ENCODE measurements around the gene SLC25A25.
A peak's percentile ranks its signal among the peaks of the same experiment; 100 is the strongest.
"Not testable (repeated sequence)": the region's sequence is repeated elsewhere in the genome, so short reads cannot be mapped to it uniquely, and the experiment has no call there.

The SLC25A25 gene

DNA sequence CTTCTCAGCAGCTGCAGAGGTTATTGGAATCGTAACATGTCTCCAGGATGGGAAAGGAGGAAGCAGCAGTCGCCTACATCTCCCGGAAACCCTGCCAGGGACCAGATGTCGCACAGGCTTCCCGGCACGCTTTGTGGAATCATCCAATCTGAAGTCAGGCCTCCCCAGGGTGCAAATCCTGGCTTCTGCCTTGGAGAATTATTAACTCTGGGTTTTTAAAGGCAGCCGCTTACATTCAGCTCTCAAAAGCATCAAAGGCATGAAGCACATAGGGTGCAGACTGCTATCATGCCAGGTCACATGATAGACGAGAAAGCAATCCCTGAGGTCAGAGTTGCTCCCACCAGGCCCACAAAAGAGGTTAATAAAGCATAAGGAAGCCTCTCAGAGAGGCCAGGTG lies 64.1 kb downstream of the SLC25A25 start:
- H3K4me3 ChIP-seq (ENCODE audit: low read length); DNase-seq (ENCODE audit: low read depth, low spot score): not testable (repeated sequence)

DNA sequence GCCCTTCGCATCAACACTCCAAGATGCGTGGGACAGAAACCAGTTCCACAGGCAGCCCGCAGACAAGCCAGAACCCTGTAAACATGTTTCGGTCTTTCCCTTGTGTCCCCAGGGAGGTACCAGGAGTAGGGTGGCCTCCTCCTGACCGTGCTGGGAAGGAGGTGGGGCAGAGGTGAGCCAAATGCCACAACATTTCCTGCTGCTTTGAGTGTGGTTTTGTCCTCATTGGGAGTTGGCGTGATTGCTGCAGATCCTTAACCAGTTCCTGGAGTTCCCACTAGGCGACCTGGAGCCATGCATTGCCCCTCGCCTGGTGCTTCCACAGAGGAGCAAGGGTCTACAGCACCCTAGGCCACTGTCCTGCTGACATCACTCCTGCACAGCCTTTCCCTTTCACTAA lies 67.5 kb downstream of the SLC25A25 start:
- not testable (repeated sequence) for DNase-seq (ENCODE audit: low read depth, low spot score); H3K4me3 ChIP-seq (ENCODE audit: low read length)

DNA sequence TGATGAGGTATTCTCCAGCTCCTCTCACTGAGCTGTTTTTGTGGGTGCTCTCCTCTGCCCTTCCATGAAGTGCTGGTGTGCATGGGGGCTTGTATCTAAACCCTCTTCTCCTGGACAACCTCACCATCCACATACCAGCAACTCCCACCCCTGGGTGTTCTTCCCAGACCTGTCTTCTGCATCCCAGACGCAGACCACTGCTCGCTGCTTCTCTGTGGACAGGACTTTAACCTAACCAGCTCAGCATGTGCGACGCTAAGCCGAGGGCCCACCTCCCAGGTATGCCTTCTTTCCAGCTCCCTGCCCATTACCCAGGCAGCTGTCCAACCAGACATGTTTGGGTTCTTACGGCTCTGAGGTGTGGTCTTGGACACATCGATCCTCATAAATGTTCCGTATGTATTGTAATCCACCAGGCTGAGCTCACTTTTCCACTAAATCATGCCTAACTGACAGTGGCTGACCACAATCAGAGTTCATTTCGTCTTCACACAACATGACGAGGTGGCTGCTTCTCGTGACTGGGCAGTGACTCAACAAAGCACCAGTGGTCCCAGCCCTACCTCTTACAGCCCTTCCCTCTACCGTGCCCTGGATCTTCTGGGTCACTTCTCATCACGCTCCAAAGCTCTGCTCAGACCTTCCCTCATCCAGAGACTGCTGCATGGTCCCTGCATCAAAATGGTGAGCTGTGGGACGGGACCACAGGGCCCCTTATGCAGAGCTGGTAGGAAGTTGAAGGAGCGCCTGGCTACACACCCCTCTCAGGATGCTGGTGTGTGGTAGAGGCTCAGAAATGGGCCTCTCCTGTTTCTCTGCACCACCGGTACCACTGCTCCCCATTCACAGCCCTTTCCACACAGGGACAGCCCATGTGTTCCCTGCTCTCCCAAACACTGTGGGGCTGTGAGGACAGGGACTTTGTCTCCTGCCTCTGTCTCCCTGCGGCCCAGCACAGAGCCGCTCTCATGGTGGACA lies 69.1 kb downstream of the SLC25A25 start:
- no peak for DNase-seq (ENCODE audit: low read depth, low spot score)
- H3K4me3 ChIP-seq (ENCODE audit: low read length): no peak overlapping the region

DNA sequence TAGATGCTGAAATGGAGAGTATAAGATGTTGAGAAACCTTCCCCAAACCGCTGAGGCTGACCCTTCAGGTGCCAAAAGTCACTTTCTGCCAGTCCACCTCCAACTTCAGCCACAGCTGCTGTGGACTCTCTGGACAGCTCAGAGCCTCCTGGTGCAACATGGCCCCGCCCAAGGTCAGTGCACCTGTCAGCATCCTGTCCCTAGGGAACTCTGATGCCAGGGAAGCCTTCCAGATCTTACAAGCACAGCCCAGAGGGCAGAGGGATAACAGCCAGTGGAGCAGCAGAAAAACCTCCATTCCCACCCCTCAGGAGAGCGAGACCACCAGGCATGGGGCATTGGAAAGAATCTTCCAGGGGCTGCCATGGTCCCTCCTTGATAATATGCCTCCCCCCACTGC lies 70.0 kb downstream of the SLC25A25 start:
- DNase-seq (ENCODE audit: low read depth, low spot score): no peak
- H3K4me3 ChIP-seq (ENCODE audit: low read length): no peak overlapping the region

DNA sequence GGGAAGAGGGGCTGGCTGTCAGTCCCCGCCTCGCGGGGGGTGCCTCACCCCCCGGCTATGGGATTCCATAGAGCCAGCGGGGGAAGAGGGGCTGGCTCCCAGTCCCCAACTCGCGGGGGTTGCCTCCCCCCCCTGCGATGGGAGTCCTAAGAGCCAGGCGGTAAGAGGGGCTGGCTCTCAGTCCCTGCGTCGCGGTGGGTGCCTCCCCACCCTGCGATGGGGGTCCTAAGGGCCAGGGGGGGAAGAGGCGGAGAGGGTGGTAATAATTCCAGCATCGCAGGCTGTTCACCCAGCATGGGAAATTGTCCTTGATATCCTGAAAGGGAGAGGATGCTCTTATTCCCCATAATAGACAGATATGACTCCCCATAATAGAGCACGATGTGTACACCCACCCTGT lies 71.6 kb downstream of the SLC25A25 start:
- H3K4me3 ChIP-seq (ENCODE audit: low read length): no peak overlapping the region
- DNase-seq (ENCODE audit: low read depth, low spot score): no peak

DNA sequence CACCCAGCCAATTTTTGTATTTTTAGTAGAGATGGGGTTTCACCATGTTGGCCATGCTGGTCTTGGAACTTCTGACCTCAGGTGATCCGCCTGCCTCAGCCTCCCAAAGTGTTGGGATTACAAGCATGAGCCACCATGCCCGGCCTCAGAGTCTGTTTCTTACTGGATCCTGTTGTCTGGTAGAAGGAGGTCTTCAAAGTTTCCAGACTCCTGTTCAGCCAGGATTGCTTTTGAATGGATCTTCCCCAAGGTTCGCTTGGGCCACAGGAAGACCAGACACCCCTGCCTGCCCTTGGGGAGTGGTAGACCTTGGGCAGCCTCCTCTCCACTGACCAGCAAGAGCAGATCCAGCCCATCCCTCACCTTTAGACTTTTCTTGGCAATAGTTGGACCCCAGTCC lies 73.6 kb downstream of the SLC25A25 start:
- H3K4me3 ChIP-seq (ENCODE audit: low read length): no peak overlapping the region
- no peak for DNase-seq (ENCODE audit: low read depth, low spot score)

DNA sequence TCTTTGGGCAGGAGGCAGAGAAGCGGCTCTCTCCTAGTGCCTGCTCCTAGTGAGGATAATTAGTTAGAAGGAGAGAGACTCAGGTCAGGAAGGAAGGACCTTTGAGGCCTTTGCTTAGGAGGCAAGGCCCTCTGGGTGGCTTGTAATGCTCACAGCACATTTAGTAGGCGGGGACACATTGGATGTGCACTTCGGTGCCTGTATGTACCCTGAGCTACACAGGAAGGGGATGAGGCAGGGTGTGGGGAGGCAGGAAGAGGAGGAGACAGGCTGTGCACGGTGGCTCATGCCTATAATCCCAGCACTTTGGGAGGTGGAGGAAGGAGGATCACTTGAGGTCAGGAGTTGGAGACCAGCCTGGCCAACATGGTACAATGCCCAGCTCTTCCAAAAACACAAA lies 74.0 kb downstream of the SLC25A25 start:
- peak overlapping the region; percentile 5; the same call in 1 of the 2 replicates for H3K4me3 ChIP-seq (ENCODE audit: low read length)
- peak; percentile 70 for DNase-seq (ENCODE audit: low read depth, low spot score)

DNA sequence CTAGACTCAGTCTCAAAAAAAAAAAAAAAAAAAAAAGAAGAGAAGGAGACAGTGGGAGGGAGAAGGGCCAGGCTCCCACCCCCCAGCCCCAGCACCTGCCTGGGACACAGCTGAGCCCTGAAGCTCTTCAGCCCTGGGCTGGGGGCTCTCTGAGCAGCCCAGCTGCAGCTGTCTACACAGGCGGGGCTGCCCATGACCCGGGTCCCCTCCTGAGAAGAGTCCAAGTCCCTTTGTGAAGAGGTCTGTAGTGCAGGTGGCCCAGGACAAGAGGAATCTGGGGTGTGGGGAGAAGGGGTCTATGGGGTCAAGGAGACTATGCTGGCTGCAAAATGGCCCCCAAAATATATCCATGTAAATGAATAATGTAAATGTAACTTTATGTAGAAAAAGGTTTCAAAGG lies 74.6 kb downstream of the SLC25A25 start:
- no peak overlapping the region for H3K4me3 ChIP-seq (ENCODE audit: low read length)
- DNase-seq (ENCODE audit: low read depth, low spot score): no peak

DNA sequence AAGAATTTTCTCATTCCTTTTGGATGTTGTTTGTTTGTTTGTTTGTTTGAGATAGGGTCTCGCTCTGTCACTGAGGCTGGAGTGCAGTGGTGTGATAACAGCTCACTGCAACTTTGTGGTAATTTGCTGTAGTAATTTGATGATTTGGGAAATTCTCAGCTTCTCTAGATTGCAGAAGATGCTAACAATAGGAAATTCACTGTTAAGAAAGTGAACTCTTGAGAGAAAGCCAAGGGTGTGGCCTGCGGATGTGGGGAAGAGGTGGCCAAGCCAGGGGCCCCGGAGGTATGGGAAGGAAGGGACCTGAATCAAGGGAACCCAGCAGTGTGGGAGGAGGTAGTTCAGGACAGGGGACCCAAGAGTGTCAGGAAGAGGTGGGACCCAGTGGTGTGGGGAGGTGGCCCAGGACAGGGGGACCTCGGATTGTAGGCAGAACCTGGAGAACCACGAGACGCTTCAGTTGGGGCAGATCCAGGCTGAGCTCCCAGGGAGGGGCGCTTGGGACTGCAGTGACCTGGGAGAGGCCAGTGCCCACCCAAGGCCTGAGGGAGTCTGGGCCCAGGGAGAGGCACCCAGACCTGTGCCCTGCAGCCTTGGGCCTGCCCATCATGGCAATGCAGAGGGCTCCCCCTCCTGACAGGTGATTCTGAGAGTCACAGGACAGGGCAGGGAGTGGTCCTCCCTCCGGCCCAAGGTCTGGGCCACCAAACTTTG lies 75.7 kb downstream of the SLC25A25 start:
- no peak for DNase-seq (ENCODE audit: low read depth, low spot score)
- H3K4me3 ChIP-seq (ENCODE audit: low read length): no peak overlapping the region

DNA sequence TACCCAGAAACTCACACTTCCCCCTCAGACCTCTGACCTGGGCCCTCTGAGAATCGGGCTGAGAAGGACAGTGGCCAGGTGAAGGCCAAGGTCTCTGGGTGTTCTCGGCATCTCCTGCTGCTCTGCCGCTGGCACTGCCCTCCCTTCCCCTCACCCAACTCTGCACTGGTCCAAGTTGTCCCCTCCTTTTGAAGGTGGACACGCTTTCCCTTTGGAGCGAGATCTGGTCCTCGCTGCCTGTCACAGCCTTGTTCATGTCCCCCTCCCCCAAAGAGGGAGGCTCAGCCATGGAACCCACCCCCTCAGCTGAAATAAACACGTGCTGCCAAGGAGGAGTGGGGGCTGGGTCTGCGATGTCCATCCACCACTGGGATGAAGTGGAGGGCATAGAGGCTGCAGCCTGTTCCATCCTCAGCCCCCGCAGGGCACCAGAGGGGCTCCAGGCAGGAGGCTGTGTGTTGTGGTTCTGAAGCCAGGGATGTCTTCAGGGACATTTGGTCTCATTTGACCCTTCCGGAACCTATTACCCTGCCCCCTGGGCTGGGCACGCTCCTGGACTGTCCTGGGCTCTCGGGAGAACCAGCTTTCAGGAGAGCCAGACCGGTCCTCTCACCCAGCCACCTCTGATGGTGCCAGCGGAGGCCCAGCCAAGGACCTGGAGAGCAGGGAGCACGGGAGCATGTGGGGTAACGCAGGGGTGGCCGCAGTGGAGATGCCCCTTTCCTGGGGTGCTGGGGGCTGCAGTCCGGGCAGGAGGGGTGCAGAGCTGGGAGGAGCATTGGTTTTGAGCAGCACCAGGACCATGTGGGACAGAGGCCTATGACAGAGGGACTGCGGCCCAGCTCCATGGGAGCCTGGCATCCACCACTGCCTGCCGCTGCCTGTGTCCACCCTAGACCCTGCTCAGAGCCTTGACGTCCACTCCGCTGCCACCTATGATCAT lies 76.5 kb downstream of the SLC25A25 start:
- DNase-seq (ENCODE audit: low read depth, low spot score): no peak
- H3K4me3 ChIP-seq (ENCODE audit: low read length): no peak overlapping the region

DNA sequence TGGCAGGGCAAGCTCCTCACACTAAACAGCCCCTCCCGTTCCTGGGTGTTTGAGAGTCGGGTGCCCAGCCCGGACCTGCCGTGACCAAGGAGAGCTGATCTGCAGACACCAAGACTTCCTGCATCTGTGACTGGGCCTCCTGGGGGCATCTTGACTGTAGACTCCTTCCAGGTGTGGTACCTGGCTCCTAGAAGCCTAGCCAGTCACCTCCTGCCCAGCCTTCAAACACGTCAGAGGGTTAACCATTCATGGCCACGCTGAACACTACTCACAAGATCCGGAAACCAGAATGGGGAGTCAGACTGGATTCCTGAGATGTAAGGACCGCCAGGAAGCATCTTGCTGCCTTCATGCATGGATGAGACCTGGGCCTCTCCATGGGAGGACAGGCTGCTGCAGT lies 77.5 kb downstream of the SLC25A25 start:
- no peak for DNase-seq (ENCODE audit: low read depth, low spot score)
- H3K4me3 ChIP-seq (ENCODE audit: low read length): no peak overlapping the region

DNA sequence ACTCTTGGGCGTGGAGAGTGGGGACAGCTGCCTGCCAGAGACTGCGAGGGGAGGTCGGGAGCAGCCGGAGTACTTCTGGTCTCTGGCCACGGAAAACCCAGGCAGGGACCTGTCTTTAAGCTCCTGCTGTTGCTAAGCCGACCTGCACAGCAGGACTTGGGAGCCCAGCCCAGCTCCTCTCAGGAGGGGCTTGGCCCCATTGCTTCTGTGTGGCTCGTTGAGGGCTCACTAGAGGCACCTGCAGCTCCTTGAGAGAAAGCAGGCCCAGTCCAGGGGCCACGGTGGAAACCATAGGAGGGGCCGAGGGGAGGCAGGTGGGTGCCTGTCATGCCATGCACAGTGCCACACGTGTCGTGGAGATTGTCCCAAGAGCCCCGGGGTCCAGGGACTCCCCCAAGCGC lies 77.9 kb downstream of the SLC25A25 start:
- H3K4me3 ChIP-seq (ENCODE audit: low read length): no peak overlapping the region
- DNase-seq (ENCODE audit: low read depth, low spot score): no peak

DNA sequence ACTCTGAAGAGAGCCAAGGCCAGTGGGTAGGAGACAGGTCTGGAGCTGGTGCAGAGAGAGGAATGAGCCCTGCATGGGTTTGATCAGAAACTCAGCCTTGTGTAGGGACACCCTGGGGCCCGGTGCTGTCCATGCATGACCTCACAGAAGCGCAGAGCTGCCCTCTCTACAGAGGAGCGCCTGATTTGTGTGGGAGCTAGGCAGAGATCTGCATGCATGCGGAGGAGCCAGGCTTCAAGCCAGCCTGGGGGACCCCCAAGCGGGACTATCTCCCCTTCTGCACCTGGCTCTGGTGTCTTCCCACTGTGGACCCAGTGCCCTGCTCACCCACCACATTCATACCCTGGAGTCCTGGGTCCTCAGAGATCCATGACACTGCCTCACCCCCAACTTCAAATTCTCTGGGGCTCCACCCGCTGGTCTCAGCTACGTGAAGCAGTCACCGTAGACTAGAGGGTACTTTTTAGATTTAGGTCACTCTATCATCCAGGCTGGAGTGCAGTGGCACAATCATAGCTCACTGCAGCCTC lies 78.6 kb downstream of the SLC25A25 start:
- H3K4me3 ChIP-seq (ENCODE audit: low read length): no peak overlapping the region
- DNase-seq (ENCODE audit: low read depth, low spot score): no peak

DNA sequence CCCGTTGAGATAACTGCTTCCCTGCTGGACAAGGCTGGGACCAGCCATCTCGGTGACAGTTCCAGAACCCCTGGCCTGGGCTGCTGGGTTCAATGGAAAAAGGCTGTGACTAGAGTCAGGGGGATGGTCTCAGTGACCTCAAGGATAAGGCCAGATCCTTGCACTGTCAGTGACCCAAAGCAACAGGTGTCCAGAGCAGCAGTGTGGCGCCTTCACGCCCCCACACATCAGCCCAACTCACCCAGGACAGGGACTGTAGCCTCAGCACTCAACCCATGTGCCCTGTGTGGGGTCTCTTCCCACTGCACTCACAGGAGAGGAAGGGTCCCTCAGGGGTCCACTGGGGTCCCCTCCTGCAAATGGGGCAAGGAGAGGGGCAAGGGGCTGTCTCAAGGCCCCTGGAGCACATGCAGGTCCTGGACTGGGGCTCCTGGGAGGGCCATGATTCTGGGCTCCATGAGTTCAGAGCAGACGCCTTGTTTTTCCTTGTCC lies 80.5 kb downstream of the SLC25A25 start:
- DNase-seq (ENCODE audit: low read depth, low spot score): no peak
- H3K4me3 ChIP-seq (ENCODE audit: low read length): no peak overlapping the region

DNA sequence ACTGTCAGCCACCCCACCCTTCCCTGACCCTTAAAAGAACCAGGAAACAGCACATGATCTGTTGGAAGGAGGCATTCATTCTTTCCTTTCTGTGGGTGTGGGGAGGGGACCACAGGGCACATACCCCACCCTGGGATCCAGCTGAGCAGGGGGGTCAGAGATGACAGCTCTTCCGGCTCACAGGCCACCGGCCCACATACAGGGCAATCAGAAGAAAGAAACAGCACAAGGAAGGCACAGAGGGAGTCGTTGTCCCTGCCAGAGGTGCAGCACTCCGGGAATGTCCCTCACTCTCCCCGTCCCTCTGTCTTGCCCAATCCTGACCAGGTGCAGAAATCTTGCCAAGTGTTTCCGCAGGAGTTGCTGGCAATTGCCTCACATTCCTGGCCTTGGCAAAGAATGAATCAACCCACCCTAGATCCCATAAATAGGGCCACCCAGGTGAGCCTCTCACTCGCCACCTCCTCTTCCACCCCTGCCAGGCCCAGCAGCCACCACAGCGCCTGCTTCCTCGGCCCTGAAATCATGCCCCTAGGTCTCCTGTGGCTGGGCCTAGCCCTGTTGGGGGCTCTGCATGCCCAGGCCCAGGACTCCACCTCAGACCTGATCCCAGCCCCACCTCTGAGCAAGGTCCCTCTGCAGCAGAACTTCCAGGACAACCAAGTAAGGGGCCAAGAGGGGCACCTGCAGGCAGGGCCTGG lies 81.1 kb downstream of the SLC25A25 start, which contains the start of gene LCN2:
Gene LCN2 (plus strand): TSS at position 453 of the 701 bp plus-strand sequence. CDS start 73 bp downstream, at position 526.
- DNase-seq (ENCODE audit: low read depth, low spot score): no peak
- no peak within 1 kb of the TSS for H3K4me3 ChIP-seq (ENCODE audit: low read length)

DNA sequence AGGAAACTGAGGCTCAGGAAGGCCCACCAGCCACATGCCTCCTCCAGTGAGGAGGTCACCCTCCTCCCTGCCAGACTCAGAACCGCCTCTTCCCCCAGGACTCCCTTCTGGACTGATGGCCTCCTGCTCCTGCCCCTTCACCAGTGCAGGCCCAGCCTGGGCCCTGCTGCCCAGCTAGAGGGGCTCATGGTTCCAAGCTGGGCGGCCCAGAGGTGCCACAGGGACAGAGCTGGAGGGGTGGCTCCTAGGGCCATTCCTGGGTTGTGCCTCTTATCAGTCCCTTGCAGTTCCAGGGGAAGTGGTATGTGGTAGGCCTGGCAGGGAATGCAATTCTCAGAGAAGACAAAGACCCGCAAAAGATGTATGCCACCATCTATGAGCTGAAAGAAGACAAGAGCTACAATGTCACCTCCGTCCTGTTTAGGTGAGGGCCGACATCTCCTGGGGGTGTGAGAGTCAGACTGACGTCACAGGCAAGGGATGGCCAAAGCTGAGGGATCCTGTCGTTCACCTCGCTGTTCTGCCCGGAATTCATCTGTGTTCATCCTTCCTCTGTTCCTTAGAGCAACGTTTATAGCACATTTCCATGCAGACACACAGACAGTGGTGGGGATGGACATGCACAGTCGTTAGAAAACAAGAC lies 82.0 kb downstream of the SLC25A25 start:
- DNase-seq (ENCODE audit: low read depth, low spot score): no peak
- H3K4me3 ChIP-seq (ENCODE audit: low read length): no peak overlapping the region

DNA sequence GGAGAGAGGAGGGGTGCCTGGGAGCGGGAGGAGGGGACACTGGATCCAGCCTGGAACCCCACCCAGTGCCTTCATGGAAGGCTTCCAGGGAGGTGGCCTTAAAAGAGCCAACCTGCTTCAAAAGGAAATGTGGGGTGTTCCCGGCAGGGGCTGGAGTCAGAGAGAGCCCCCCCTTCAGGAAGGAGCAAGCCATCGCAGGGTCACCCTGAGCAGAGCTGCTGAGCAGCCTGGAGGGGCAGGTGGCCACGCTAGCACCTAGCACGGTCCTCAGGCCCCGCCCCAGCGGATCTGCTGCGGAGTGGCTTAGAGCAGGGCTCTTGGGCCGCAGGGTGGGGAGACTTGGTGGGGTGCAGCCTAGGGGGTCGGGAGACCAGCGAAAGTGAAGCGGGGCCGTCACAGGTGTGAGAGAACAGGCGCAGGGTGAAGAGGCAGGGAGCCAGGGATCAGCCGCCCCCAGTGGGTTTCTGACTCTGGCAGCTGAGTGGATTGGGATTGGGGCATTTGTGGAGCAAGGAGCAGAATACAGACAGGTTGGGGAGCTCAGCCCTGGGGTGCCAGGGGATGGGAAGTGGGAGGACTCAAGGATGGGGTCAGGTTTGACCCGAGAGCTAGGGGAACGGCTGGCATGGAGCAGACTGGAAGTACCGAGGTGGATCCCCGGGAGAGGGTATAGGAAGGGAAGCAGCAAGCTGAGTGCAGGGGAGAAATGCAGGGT lies 82.7 kb downstream of the SLC25A25 start:
- no peak for DNase-seq (ENCODE audit: low read depth, low spot score)

More for the DNA sequence above, 82.7 kb downstream of the SLC25A25 start:
- H3K4me3 ChIP-seq (ENCODE audit: low read length): no peak overlapping the region

All from Jurkat, Clone E6-1 (cell line).